ENCODE measurements around the gene LRCH2.

DNA sequence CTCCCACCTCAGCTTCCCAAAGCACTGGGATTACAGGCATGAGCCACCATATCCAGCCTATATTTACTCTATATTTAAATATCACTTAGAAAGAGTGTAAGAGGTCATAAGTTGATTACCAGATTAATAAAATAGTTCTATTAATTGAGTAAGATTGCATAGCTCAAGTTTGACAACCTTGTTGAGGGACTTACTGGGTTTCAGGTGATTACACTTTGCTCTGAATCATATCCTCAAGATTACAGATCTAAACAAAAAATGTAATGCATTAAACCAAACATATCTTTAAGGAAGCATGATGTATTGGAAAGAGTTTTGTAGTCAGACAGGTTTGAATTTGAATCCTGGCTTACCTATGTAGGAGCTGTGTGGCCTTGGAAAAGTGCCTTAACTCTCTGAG lies 168.6 kb downstream of the LRCH2 start:
- TF ChIP-seq, protein P1, sequence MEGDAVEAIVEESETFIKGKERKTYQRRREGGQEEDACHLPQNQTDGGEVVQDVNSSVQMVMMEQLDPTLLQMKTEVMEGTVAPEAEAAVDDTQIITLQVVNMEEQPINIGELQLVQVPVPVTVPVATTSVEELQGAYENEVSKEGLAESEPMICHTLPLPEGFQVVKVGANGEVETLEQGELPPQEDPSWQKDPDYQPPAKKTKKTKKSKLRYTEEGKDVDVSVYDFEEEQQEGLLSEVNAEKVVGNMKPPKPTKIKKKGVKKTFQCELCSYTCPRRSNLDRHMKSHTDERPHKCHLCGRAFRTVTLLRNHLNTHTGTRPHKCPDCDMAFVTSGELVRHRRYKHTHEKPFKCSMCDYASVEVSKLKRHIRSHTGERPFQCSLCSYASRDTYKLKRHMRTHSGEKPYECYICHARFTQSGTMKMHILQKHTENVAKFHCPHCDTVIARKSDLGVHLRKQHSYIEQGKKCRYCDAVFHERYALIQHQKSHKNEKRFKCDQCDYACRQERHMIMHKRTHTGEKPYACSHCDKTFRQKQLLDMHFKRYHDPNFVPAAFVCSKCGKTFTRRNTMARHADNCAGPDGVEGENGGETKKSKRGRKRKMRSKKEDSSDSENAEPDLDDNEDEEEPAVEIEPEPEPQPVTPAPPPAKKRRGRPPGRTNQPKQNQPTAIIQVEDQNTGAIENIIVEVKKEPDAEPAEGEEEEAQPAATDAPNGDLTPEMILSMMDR (IDR thresholded peaks at IDR 0.05; ENCODE audit: low read length), result no peak
- no peak for TF ChIP-seq EZH2 (IDR thresholded peaks at IDR 0.05; ENCODE audit: borderline replicate concordance, low read length)
